ENCODE data around the gene LRRC46. TPM values are rescaled to one million over a fixed set of nuclear protein-coding genes. Genes with fewer than 3 reads are reported as not detected.

Gene LRRC46
- total and polyA plus RNA-seq, 2 of the 4 experiments (the other 2 are of a cell fraction): 0.77 TPM; not detected in 1

DNA sequence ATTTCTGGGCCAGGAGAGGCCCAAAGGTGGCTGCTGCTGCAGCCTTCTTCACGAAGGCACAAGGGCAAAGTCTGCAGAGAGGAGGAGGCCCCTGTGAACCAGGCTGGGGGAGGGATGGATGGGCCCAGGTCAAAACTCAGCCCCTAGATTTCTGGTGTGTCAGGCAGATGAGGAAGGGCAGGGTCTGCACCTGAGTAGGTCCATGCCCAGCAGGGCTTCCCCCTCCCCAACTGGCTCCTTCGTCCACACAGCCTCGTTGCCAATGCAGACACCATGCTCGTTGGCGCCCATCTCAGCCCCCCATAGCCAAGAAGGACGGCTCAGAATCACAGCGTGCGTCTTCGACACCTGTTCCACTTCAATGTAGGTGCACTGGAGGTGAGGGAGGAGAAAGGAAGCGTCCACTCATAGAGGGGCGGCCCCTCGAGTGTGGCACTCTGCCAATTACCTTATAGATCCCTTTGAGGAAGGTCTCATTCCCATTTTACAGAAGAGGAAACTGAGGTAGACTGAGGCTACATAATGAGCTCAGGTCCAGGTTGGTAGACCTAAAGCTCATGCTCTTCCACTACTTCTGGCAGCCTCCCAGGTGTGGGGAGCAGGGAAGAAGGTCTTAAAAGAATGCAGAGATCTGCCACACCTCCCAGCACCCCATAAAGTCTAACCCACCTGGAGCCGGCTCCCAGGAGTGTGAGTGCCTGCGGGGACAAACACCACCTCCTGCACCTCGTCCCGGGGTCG lies 8.7 kb downstream of the LRRC46 start (continued):
- TF ChIP-seq, protein P1, sequence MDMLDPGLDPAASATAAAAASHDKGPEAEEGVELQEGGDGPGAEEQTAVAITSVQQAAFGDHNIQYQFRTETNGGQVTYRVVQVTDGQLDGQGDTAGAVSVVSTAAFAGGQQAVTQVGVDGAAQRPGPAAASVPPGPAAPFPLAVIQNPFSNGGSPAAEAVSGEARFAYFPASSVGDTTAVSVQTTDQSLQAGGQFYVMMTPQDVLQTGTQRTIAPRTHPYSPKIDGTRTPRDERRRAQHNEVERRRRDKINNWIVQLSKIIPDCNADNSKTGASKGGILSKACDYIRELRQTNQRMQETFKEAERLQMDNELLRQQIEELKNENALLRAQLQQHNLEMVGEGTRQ (IDR thresholded peaks at IDR 0.05; ENCODE audit: low read depth, low read length): no peak
- no peak for TF ChIP-seq MAZ (IDR thresholded peaks at IDR 0.05; ENCODE audit: borderline replicate concordance, low read depth, low read length)

Measured in IMR-90 (cell line).